Dendritic cell treated with granulocyte-macrophage colony-stimulating factor and Interleukin-4, amounts not matched to agents 40 ng/mL and 50 ng/mL, for 4 days (primary cell): Measurements from ENCODE around the gene SRCIN1.
"Not testable (repeated sequence)": the region's sequence is repeated elsewhere in the genome, so short reads cannot be mapped to it uniquely, and the experiment has no call there.

Experiments
- H3K27ac Mint-ChIP-seq: one replicate; pipeline ENCODE4 v1.8.0; 2022; ENCODE audit warnings: mild to moderate bottlenecking, mixed read lengths
- H3K27me3 Mint-ChIP-seq: one replicate; pipeline ENCODE4 v1.8.0; 2022; ENCODE audit warnings: mild to moderate bottlenecking, mixed read lengths
- H3K36me3 Mint-ChIP-seq: one replicate; pipeline ENCODE4 v1.8.0; 2022; ENCODE audit warnings: low read depth, mixed read lengths
- H3K4me1 Mint-ChIP-seq: one replicate; pipeline ENCODE4 v1.8.0; 2022; ENCODE audit warnings: low read depth, mixed read lengths
- H3K4me3 Mint-ChIP-seq: one replicate; pipeline ENCODE4 v1.8.0; 2022; ENCODE audit warnings: mild to moderate bottlenecking, moderate library complexity, mixed read lengths
- H3K9me3 Mint-ChIP-seq: one replicate; pipeline ENCODE4 v1.8.0; 2022; ENCODE audit warnings: mixed read lengths
- intact Hi-C: fragments of 100-400 bp; cut with micrococcal nuclease; formaldehyde crosslinking; loops from one replicate; pipeline ENCODE4 v1.15.0; 2022

SRCIN1 gene

GRCh38 chr17:38489774-38490173 lies 116.0 kb downstream of the SRCIN1 start:
- H3K27me3 Mint-ChIP-seq, H3K4me3 Mint-ChIP-seq, H3K9me3 Mint-ChIP-seq, intact Hi-C loops, H3K27ac Mint-ChIP-seq, H3K36me3 Mint-ChIP-seq: not testable (repeated sequence)
- H3K4me1 Mint-ChIP-seq, result peaks cover 10% of the 10 kb centered on the region

DNA sequence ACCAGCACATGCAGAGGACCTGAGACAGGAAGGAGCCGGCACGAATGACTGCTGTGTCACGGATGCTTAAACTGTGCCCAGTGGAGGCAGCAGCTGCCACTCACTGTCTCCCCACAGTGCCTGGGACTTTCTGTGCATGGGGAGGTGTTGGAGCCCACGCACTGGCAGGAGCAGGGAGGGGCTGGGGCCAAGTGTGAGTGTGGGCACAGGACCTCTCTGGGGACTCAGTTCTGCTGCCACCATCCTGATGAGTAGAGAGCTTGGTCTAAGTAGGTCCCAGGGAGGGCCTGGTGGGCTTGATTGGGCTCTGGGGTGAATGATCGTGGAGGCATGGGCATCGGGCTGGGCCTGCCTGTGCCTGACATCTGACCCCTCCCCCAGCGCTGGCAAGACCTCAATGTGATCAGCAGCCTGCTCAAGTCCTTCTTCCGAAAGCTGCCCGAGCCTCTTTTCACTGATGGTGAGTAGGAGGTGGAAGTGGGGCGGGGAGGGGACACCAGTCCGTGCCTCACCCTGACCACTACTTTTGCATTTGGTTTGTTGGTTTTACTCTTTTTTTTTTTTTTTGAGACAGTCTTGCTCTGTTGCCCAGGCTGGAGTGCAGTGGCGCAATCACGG lies 120.0 kb downstream of the SRCIN1 start:
- H3K9me3 Mint-ChIP-seq, H3K27ac Mint-ChIP-seq, H3K4me3 Mint-ChIP-seq, H3K27me3 Mint-ChIP-seq, H3K36me3 Mint-ChIP-seq: not testable (repeated sequence)
- intact Hi-C loops, result loop anchor here (2.0 kb wide), 2 partner anchors 63 to 137 kb away; no protein-coding TSS in a partner anchor
- peaks cover 10% of the 10 kb centered on the region for H3K4me1 Mint-ChIP-seq

- H3K4me1 Mint-ChIP-seq, result peaks cover 10% of the 10 kb centered on the region
- intact Hi-C loops, result loop anchor here (2.0 kb wide), 2 partner anchors 62 to 136 kb away; no protein-coding TSS in a partner anchor
- H3K36me3 Mint-ChIP-seq, result no peaks in the 10 kb centered on the region
- H3K4me3 Mint-ChIP-seq, result no peak overlapping the region
- no peak overlapping the region for H3K27ac Mint-ChIP-seq
- peaks cover 2% of the 10 kb centered on the region for H3K27me3 Mint-ChIP-seq
- H3K9me3 Mint-ChIP-seq, result no peaks in the 10 kb centered on the region
These were observed 120.6 kb downstream of the SRCIN1 start for GRCh38 chr17:38485146-38485468.

- H3K36me3 Mint-ChIP-seq, H3K4me3 Mint-ChIP-seq: not testable (repeated sequence)
These were observed 121.3 kb downstream of the SRCIN1 start for GRCh38 chr17:38484242-38485145.

DNA sequence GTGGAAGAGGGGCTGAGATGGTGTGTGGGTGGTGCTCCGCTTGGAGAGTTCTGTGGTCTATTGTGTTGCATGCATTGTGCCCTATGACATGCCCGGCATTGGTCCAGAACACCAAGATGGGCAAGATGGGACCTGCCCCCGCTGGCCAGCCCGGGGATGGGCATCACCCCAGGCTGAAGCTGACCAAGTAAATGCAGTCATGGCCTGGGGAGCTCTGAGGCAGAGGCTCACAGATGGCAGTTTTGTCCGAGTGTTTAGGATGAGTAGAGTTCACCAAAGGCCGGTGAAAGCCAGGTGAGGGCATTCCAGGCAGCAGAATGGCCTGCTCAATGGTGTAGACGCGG lies 123.1 kb downstream of the SRCIN1 start:
- intact Hi-C loops, H3K4me3 Mint-ChIP-seq, H3K27me3 Mint-ChIP-seq, H3K27ac Mint-ChIP-seq, H3K9me3 Mint-ChIP-seq, H3K36me3 Mint-ChIP-seq: not testable (repeated sequence)
- peaks cover 10% of the 10 kb centered on the region for H3K4me1 Mint-ChIP-seq

More at GRCh38 chr17:38484242-38485145, 121.3 kb downstream of the SRCIN1 start:
- not testable (repeated sequence) for H3K27ac Mint-ChIP-seq, H3K27me3 Mint-ChIP-seq, H3K9me3 Mint-ChIP-seq
- peaks cover 10% of the 10 kb centered on the region for H3K4me1 Mint-ChIP-seq
- intact Hi-C loops, result loop anchor here (2.0 kb wide), 2 partner anchors 62 to 136 kb away; no protein-coding TSS in a partner anchor

- intact Hi-C loops, H3K4me3 Mint-ChIP-seq, H3K27ac Mint-ChIP-seq, H3K36me3 Mint-ChIP-seq, H3K9me3 Mint-ChIP-seq, H3K27me3 Mint-ChIP-seq: not testable (repeated sequence)
- H3K4me1 Mint-ChIP-seq, result peaks cover 10% of the 10 kb centered on the region
These were observed 123.6 kb downstream of the SRCIN1 start for GRCh38 chr17:38482039-38482699.
